GM12878 (cell line): ENCODE data around the gene MYADM. TPM values are rescaled to one million over a fixed set of nuclear protein-coding genes. Genes with fewer than 3 reads are reported as not detected.

ENCODE experiments used
- ATAC-seq: fragments of 200-7000 bp; cut with Tn5 transposase; 3 replicates; pipeline ENCODE4 v1.9.1; 2020; ENCODE audit warnings: mild to moderate bottlenecking, moderate library complexity
- BruUV-seq: library from RNA; stranded (reverse); fragments of 400-500 nt; replicated peaks from 2 replicates; lab custom pipeline; 2021; lab: Mats Ljungman, UMichigan
- CTCF ChIA-PET: fragments of 300-600 bp; sonication (Branson Sonifier 250); formaldehyde crosslinking; extraction: SDS; loops from one replicate; lab custom pipeline; 2021; ENCODE audit warnings: inconsistent platforms; lab: Yijun Ruan, JAX
- POLR2A ChIA-PET: fragments of 350-600 bp; formaldehyde crosslinking; extraction: SDS; loops from one replicate; lab custom pipeline; 2021; ENCODE audit warnings: inconsistent platforms; lab: Charles Lee
- RAD21 ChIA-PET: fragments of 300-600 bp; sonication (Branson Sonifier 250); formaldehyde crosslinking; loops from one replicate; lab custom pipeline; 2023; ENCODE audit warnings: antibody characterized with exemption; ENCODE audit not compliant: unreplicated experiment; lab: Charles Lee
- SMC1A ChIA-PET: fragments of 300-600 bp; sonication (Branson Sonifier 250); formaldehyde crosslinking; loops from one replicate; lab custom pipeline; 2023; ENCODE audit not compliant: unreplicated experiment, uncharacterized antibody; lab: Charles Lee
- DNase-seq: peaks from one replicate; pipeline ENCODE4 v3.0.0-alpha.2; 2011; ENCODE audit warnings: low read depth, low spot score
- FAIRE-seq: peaks from 3 replicates; lab custom pipeline; 2011; peaks lifted over from hg19 to GRCh38; lab: Jason Lieb, UNC
- H2AFZ ChIP-seq: 2 replicates; pipeline ENCODE4 v1.6.0; 2011; ENCODE audit warnings: low read depth, low read length, control low read depth; ENCODE audit not compliant: control insufficient read depth
- H3K27ac ChIP-seq: 2 replicates; pipeline ENCODE4 v1.5.1; 2011; ENCODE audit warnings: control low read depth; ENCODE audit not compliant: control insufficient read depth, insufficient read depth
- H3K27me3 ChIP-seq, 2 experiments: replicated peaks in 1 of 2; 2 replicates each; pipeline versions ENCODE4 v1.6.0 to v1.6.1; 2011; ENCODE audit warnings: low read length in 1 of 2; ENCODE audit not compliant: control insufficient read depth in 2 of 2, insufficient read depth in 2 of 2
- H3K36me3 ChIP-seq, 2 experiments: 2 replicates each; pipeline ENCODE4 v1.5.1; 2011; ENCODE audit warnings: low read length in 1 of 2; ENCODE audit not compliant: control insufficient read depth in 2 of 2, insufficient read depth in 2 of 2
- H3K4me1 ChIP-seq: 2 replicates; pipeline ENCODE4 v1.6.1; 2011; ENCODE audit warnings: mild to moderate bottlenecking, low read length, moderate library complexity, mixed read lengths; ENCODE audit not compliant: control insufficient read depth, insufficient read depth
- H3K4me2 ChIP-seq: 2 replicates; pipeline ENCODE4 v1.6.0; 2011; ENCODE audit warnings: control low read depth; ENCODE audit not compliant: control insufficient read depth, insufficient read depth
- H3K4me3 ChIP-seq: fragments of 200-600 bp; sonication (generic); 2 replicates; pipeline ENCODE4 v1.5.1; 2016
- H3K79me2 ChIP-seq: 2 replicates; pipeline ENCODE4 v1.6.0; 2011; ENCODE audit warnings: low read length; ENCODE audit not compliant: control insufficient read depth, insufficient read depth
- H3K9ac ChIP-seq: 2 replicates; pipeline ENCODE4 v1.8.0; 2011; ENCODE audit warnings: low read length, control low read depth, mixed read lengths; ENCODE audit not compliant: control insufficient read depth, insufficient read depth
- H3K9me3 ChIP-seq: replicated peaks from 3 replicates; pipeline ENCODE4 v1.5.1; 2011; ENCODE audit warnings: mild to moderate bottlenecking, low read length; ENCODE audit not compliant: control insufficient read depth, insufficient read depth
- H4K20me1 ChIP-seq: 2 replicates; pipeline ENCODE4 v1.6.0; 2011; ENCODE audit not compliant: control insufficient read depth, insufficient read depth
- ATF3 ChIP-seq: IDR thresholded peaks from 2 replicates; pipeline ENCODE4 v1.6.1; 2011; ENCODE audit warnings: low read depth, mild to moderate bottlenecking, low read length, moderate library complexity, borderline replicate concordance; ENCODE audit errors: extremely low read depth
- HCFC1 ChIP-seq: fragments of 150-350 bp; IDR thresholded peaks from 2 replicates; pipeline ENCODE4 v1.6.1; 2014; ENCODE audit warnings: low read length
- IRF3 ChIP-seq: fragments of 450-650 bp; IDR thresholded peaks from 2 replicates; pipeline ENCODE4 v1.6.1; 2014; ENCODE audit warnings: mild to moderate bottlenecking
- MEF2A ChIP-seq: IDR thresholded peaks from 2 replicates; pipeline ENCODE4 v1.6.1; 2011; ENCODE audit warnings: low read depth, mild to moderate bottlenecking, low read length, moderate library complexity; ENCODE audit not compliant: insufficient read depth
- NRF1 ChIP-seq: conservative IDR thresholded peaks from 2 replicates; pipeline ENCODE4 v1.6.1; 2011; ENCODE audit warnings: mild to moderate bottlenecking, low read depth, low read length, improper control_type of control experiment
- RELA ChIP-seq: fragments of 450-650 bp; IDR thresholded peaks from 2 replicates; pipeline ENCODE4 v1.8.0; 2014; ENCODE audit warnings: borderline replicate concordance; ENCODE audit not compliant: partially characterized antibody
- RELB ChIP-seq: fragments of 450-650 bp; IDR thresholded peaks from 2 replicates; pipeline ENCODE4 v1.6.1; 2017; ENCODE audit warnings: low read depth, mild to moderate bottlenecking, moderate library complexity
- SMC3 ChIP-seq: IDR thresholded peaks from 2 replicates; pipeline ENCODE4 v1.6.1; 2011; ENCODE audit warnings: low read length, improper control_type of control experiment, borderline replicate concordance
- TCF3 ChIP-seq: IDR thresholded peaks from 2 replicates; pipeline ENCODE4 v1.6.1; 2012; ENCODE audit warnings: low read depth, mild to moderate bottlenecking, low read length, borderline replicate concordance; ENCODE audit not compliant: insufficient read depth
- ZNF217 ChIP-seq: fragments of 450-650 bp; IDR thresholded peaks from 2 replicates; pipeline ENCODE4 v1.6.1; 2017; ENCODE audit warnings: antibody characterized with exemption, mild to moderate bottlenecking
- ZSCAN29 ChIP-seq: fragments of 450-650 bp; IDR thresholded peaks from 2 replicates; pipeline ENCODE4 v1.6.1; 2017; ENCODE audit warnings: mild to moderate bottlenecking, moderate library complexity
- WGBS: methylation state at CpG from one replicate; pipeline ENCODE4 v1.1.6; 2016; ENCODE audit warnings: low lambda C conversion rate; ENCODE audit not compliant: insufficient replicate concordance, insufficient coverage; ENCODE audit errors: missing lambda C conversion rate; 5-methylcytosine and 5-hydroxymethylcytosine counted together
- in situ Hi-C: fragments of 300-500 bp; cut with MboI; formaldehyde crosslinking; loops from 9 replicates; pipeline ENCODE4 v1.14.3; 2018; ENCODE audit warnings: mixed read lengths
- intact Hi-C: fragments of 100-400 bp; cut with micrococcal nuclease; formaldehyde crosslinking; loops from one replicate; pipeline ENCODE4 v1.14.2; 2022; ENCODE audit not compliant: unreplicated experiment
- polyA plus RNA-seq, 11 experiments: library from polyadenylated mRNA; depleted of rRNA in 4 of 11; unstranded in 6 of 11; stranded (reverse) in 5 of 11; fragments of >200 nt; fragmentation: Nextera tagmentation in 4 of 11; fragmentation: Illumina TruSeq in 1 of 11; extraction: Ambion mirVana in 4 of 11; extraction: Trizol in 1 of 11; gene quantifications; 1 replicate in 1 of 11; 2 replicates in 10 of 11; pipeline versions ENCODE4 v1.2.1 to v1.2.3, GENCODE V29; 2011 to 2016; ENCODE audit warnings: inconsistent platforms in 2 of 11, missing spikeins in 2 of 11, low read depth in 1 of 11
- total RNA-seq, 4 experiments: library from RNA; depleted of rRNA in 3 of 4; stranded (reverse); fragments of >200 nt in 3 of 4; fragmentation: Illumina TruSeq in 1 of 4; extraction: Trizol in 1 of 4; gene quantifications; 2 replicates each; pipeline versions ENCODE4 v1.2.1 to v1.2.3, GENCODE V29; 2013 to 2021

Gene MYADM
- total and polyA plus RNA-seq, 10 of the 15 experiments (the other 5 are each of a cell fraction or from before 2014, with no cell fraction given), result 0.04 to 0.46 (median 0.10) TPM

- Histone ChIP-seq H3K9ac (no peak overlapping the region), H4K20me1 (no peaks in the 10 kb centered on the region), H3K27me3 (no peaks in the 10 kb centered on the region), H3K4me1 (no peaks in the 10 kb centered on the region), H2AFZ (no peak overlapping the region), H3K9me3 (no peaks in the 10 kb centered on the region; the same call in 2 of the 3 replicates), H3K4me3 (no peak overlapping the region), H3K79me2 (no peaks in the 10 kb centered on the region), H3K27ac (no peak overlapping the region), H3K4me2 (no peak overlapping the region), H3K36me3 (no peaks in the 10 kb centered on the region)
- WGBS, result 2% methylated on average over 18 of the region's 18 CpGs
- no TSS peak for BruUV-seq
- DNase-seq (no peak), FAIRE-seq (no peak), ATAC-seq (no peak)
- intact Hi-C loops, result no loop called here
- CTCF ChIA-PET, result no interaction called here
- SMC1A ChIA-PET, result no interaction called here
- in situ Hi-C loops, result no loop called here
- RAD21 ChIA-PET, result no interaction called here
- POLR2A ChIA-PET, result no interaction called here
- TF ChIP-seq SMC3 (no peak), TCF3 (no peak), ZNF217 (no peak), RELA (no peak)
These were observed 14.8 kb downstream of the MYADM start for GRCh38 chr19:53882391-53883050.

- in situ Hi-C loops (no loop called here), intact Hi-C loops (no loop called here)
- TF ChIP-seq MEF2A (no peak), ZSCAN29 (no peak), RELB (no peak), IRF3 (no peak), NRF1 (no peak), HCFC1 (no peak), TCF3 (no peak), ATF3 (no peak)
- RAD21 ChIA-PET, result no interaction called here
- ATAC-seq (no peak), FAIRE-seq (no peak), DNase-seq (no peak)
- Histone ChIP-seq H3K4me1 (no peaks in the 10 kb centered on the region), H4K20me1 (no peaks in the 10 kb centered on the region), H3K9ac (no peak overlapping the region), H3K4me2 (no peak overlapping the region), H3K4me3 (no peak overlapping the region), H3K79me2 (no peaks in the 10 kb centered on the region), H3K36me3 (no peaks in the 10 kb centered on the region), H2AFZ (no peak overlapping the region), H3K9me3 (no peaks in the 10 kb centered on the region; the same call in 2 of the 3 replicates), H3K27ac (no peak overlapping the region), H3K27me3 (no peaks in the 10 kb centered on the region)
- POLR2A ChIA-PET, result no interaction called here
- SMC1A ChIA-PET, result no interaction called here
- no TSS peak for BruUV-seq
- 0% methylated on average over 5 of the region's 19 CpGs for WGBS
- CTCF ChIA-PET, result no interaction called here
These were observed 15.6 kb downstream of the MYADM start for GRCh38 chr19:53883231-53883661.
